Fibroblast of lung (primary cell): Measurements from ENCODE around the gene SORBS1.

Source experiments
- EZH2 ChIP-seq: IDR thresholded peaks from 2 replicates; pipeline ENCODE4 v1.5.1; 2012; ENCODE audit warnings: low read length, control low read depth, mild to moderate bottlenecking; ENCODE audit errors: missing control alignments
- TF ChIP-seq, protein P1 (sequence below), 2 donors: IDR thresholded peaks in 1 of 2; conservative IDR thresholded peaks in 1 of 2; 1 replicate in 1 of 2; 2 replicates in 1 of 2; pipeline ENCODE4 v1.5.1; 2011 to 2012; ENCODE audit warnings: low read length in 2 of 2, control low read depth in 1 of 2, inconsistent platforms in 1 of 2, low read depth in 1 of 2, mild to moderate bottlenecking in 1 of 2

DNA sequence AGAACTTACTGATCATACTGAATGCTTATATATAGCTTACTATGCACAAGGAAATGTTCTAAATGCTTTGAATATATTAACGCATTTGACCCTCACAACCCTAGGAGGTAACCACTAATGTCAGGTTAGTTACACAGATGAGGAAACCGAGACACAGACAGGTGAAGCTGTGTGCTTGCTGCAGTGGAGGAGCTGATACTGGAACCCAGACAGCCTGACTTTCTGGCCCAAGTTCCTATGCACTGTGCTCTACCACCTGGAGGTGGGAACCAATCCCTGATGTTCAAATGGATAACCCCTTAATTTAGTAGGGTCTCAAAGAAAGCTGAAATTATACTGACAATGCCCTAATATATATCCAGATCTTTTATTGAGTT lies 119.6 kb downstream of the SORBS1 start:
- TF ChIP-seq EZH2, result no peak
- TF ChIP-seq, protein P1, sequence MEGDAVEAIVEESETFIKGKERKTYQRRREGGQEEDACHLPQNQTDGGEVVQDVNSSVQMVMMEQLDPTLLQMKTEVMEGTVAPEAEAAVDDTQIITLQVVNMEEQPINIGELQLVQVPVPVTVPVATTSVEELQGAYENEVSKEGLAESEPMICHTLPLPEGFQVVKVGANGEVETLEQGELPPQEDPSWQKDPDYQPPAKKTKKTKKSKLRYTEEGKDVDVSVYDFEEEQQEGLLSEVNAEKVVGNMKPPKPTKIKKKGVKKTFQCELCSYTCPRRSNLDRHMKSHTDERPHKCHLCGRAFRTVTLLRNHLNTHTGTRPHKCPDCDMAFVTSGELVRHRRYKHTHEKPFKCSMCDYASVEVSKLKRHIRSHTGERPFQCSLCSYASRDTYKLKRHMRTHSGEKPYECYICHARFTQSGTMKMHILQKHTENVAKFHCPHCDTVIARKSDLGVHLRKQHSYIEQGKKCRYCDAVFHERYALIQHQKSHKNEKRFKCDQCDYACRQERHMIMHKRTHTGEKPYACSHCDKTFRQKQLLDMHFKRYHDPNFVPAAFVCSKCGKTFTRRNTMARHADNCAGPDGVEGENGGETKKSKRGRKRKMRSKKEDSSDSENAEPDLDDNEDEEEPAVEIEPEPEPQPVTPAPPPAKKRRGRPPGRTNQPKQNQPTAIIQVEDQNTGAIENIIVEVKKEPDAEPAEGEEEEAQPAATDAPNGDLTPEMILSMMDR (conservative IDR thresholded peaks at IDR 0.05 in 1 of 2, IDR thresholded peaks at IDR 0.05 in 1 of 2; ENCODE audit: low read depth in 1 of 2, low read length in 2 of 2), result no peak
